Stimulated activated CD8-positive, alpha-beta memory T cell treated with anti-CD3 and anti-CD28 coated beads, Interleukin-4, amount 100 ng/mL, for 1 hour (primary cell): ENCODE data around the gene KLHL29.

Experiments
- DNase-seq, 2 donors: peaks; one replicate each; pipeline ENCODE4 v3.0.0-alpha.2; 2020; ENCODE audit warnings: low read depth in 2 of 2, low spot score in 1 of 2

The KLHL29 gene

DNA sequence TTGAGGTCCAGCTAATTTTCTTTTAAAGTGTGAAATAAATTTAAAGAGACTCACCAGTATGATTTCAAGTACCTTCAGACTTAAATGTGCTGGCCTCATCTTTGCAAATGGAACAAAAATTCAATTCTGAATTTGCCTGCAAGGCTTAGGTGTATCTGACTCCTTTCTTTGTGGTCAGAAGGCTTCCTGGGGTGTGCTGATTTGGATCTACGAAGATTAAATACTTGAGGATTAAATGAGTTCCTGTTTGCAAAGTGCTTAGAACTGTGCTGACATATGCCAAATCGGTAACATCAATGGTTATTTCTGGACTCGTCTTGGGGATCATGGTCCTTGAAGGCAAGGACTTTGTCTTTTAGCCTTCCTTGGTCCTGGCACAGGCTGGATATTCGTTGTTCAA, 9.7 kb downstream of the KLHL29 start:
- no peak for DNase-seq

DNA sequence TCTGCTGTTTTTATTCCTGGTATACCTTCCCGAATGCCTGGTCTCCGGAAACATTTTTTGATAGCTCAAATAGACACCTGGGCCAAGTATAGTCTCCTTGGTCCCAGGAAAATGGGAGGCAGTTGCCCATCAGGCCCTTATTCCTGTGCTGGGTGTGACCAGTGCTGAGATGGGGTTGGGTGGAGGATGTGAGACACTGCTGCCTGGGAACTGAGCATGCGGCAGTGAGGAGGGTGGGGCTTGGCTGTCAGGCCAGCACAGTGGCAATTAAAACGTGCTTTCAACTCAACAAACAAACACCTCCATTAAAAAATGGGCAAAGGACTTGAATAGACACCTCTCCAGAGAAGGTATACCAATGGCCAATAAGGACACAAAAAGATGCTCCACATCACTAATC, 12.5 kb downstream of the KLHL29 start:
- no peak for DNase-seq

- DNase-seq, result no peak
Observed at GRCh38 chr2:23399674-23400261, 14.8 kb downstream of the KLHL29 start.

DNA sequence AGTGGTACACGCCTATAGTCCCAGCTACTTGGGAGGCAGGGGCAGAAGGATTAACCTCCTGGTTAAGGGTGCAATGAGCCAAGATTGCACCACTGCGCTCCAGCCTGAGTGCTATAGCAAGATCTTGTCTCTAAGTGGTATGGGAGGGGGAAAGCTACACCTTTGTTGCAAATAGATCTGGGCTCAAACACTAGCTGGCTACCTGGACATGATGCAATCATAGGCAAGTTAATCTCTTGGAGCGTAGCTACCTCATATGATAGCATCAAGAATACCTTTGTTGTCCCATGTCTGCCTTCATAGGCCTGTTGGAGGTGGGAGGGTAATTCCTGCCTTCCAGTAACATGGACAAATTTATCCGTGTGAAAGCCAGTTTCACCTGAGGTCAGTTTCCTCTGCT, 15.7 kb downstream of the KLHL29 start:
- DNase-seq, result no peak

DNA sequence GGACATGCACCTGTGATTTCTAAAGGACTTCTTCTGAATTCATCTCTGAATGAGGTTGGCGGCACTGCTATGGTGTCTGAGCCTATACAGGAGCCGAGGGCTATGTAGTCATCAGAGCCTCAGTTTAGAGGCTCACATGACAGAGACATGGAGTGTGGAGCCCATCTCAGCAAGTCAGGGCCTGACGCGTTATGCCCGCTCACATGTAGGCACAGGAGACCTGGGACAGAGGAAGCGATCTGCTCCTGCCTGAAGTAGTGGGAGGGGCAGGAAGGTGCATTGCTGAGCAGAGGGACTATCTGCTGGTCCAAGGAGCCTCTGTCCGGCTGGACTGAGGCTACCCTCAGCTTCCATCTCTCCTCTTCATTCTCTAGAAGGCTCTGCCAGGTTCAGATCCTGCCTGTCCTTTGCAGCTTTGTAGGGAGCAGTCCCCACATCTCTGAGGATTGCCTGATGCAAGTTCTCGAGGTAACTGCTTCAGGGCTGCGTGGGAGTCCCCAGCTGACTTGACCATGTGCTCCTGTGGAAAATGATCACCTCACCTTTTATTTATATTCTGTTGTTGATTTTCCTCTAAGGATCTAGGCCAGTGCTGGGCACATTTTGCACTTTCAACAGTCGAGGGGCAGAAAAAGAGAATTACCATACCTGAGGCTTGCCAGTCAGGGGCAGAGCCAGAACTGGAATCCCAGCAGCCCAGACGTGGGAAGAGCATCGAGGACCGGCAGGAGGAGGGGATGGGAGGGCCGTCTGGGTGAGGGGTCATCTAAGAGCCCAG, 16.6 kb downstream of the KLHL29 start:
- no peak for DNase-seq

DNA sequence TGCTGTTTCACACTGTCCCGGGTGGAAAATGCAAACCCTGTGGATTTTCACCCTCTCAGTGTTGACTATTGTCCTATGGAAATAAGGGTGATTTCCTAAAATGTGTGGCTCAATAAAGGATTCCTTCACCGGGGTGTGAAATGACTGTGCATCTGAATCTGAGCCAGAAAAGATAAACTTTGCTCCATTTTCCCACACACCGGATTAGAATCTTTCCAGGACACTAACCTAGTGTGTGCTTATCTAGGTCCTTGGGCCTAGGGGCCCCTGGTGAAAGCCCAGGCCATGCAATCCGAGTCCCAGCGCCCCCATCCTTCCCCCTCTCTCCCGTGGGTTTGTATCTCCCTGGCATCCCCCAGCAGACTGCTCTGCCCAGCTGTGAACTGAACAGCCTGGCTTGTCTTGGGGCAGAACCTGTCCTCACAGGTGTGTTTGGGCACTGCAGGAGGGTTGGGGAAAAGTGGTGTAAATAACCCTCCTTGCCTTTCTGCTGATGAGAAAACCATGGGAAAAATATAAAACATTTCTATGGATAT, 17.3 kb downstream of the KLHL29 start:
- no peak for DNase-seq

GRCh38 chr2:23404426-23404825, 19.4 kb downstream of the KLHL29 start:
- no peak for DNase-seq

GRCh38 chr2:23409248-23409647, 24.3 kb downstream of the KLHL29 start:
- no peak for DNase-seq

- DNase-seq, result no peak
Observed at GRCh38 chr2:23410596-23410995, 25.6 kb downstream of the KLHL29 start.

GRCh38 chr2:23411752-23412431, 26.9 kb downstream of the KLHL29 start:
- DNase-seq, result no peak

GRCh38 chr2:23412556-23413155, 27.7 kb downstream of the KLHL29 start:
- no peak for DNase-seq

GRCh38 chr2:23413641-23414040, 28.7 kb downstream of the KLHL29 start:
- no peak for DNase-seq

DNA sequence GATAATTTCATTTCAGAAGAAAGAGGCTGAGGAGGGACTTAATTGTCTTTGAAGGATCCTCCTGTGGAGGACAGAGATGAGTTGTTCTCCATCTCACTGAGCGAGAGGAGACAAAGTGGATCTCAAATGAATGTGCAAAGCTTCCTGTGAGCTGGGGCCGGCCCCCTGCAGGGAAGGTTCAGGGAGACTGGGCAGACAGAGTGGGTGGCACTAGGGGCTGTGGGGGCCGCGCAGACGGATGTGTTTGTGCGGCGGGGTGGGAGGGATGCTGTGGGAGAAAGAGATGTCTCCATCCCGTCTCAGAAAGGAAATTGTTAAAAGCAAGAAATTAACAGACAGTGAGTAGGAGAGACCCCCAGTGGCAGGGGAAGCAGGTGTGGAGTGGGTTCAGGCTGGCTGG, 29.1 kb downstream of the KLHL29 start:
- no peak for DNase-seq

DNA sequence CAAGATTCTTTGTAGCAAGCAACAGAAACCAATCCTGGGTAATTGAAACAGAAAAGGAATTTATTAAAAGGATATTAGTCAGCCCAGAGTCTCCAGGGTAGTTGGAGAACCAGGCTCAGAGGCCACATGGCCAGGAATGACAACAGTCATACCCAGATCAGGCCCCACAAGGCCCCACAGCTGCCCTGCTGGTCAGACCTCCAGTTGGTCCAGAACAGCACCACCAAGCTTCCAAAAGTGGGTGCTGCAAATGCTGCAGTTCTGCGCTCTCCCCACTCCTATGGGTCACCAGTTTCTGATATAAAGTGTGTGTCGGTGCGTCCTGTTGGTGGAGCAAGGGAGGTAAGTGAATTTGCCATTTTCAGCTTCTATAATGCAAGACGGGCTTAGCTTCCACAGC, 29.9 kb downstream of the KLHL29 start:
- DNase-seq, result no peak

DNA sequence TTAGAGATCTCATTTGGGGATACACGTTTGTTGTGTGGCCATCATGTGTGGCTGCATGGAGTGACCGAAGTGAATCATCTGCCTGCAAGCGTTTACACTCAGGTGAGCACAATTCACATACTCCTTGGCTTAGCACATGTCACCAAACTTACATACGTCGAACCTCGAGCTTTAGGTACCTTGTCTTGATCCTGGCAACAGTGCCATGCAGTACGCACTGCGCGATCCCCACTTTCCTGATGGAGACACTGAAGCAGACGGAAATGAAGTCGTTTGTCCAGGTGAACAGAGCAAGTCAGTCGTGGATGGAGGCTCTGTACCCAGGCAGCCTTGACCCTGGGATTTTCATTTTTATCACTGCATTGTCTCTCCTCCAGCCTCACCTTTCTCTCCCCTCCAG, 32.3 kb downstream of the KLHL29 start:
- DNase-seq, result no peak

GRCh38 chr2:23418056-23418455, 33.1 kb downstream of the KLHL29 start:
- no peak for DNase-seq

DNA sequence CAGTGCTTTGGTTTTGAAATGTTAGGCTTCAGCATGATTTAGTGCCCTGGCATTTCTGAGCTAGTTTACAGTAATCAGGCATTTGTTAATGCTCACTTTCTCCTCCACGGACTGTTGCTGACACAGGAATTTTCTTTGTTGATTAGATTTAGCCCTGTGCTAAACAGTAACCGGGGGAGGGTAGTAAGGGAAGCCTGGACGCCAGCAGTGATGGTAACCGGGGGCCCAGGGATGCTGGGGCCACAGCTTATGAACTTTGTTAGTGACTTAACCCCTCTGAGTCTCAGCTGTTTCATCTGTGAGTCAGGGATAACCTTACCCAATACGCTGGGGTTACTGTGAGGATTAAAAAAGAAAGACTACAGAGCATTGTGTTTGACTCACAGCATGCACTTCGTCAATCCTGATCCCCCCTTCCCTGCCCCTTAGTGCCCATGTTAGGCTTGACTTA, 33.5 kb downstream of the KLHL29 start:
- DNase-seq, result no peak

- DNase-seq, result no peak
Observed at GRCh38 chr2:23419171-23420090, 34.5 kb downstream of the KLHL29 start.

- no peak for DNase-seq
Observed at GRCh38 chr2:23420091-23420839, 35.3 kb downstream of the KLHL29 start.
